Left kidney (tissue), 2 donors: ENCODE measurements around the gene RAPGEF6. TPM values are rescaled to one million over a fixed set of nuclear protein-coding genes. Genes with fewer than 3 reads are reported as not detected.
"Not testable (repeated sequence)": the region's sequence is repeated elsewhere in the genome, so short reads cannot be mapped to it uniquely, and the experiment has no call there.

Experiments used
- DNase-seq: peaks from one replicate; pipeline ENCODE4 v3.0.0-alpha.2; 2013
- polyA plus RNA-seq: library from polyadenylated mRNA; unstranded; fragments of 120-200 nt; gene quantifications from one replicate; pipeline ENCODE4 v1.2.1, GENCODE V29; 2013; ENCODE audit not compliant: insufficient read length

The RAPGEF6 gene
- polyA plus RNA-seq, 1 donor = 17.3 TPM

DNA sequence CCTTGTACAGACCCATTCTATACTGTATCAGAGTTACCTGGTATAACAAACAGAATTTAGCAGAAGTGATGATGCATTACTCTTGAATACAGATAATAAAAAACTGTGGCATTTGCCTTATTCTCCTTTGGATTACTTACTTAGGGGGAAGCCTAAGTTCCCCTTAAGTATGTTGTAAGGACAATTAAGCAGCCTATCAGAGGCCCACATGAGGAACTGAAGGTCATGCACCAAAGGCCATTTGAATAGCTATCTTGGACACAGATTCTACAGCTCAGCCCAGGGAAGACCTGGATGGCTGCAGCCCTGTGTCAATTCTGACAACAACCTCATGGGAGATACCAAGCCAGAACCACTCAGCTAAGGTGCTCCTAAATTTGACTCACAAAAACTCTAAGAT lies 125.2 kb downstream of the RAPGEF6 start:
- no peak for DNase-seq

DNA sequence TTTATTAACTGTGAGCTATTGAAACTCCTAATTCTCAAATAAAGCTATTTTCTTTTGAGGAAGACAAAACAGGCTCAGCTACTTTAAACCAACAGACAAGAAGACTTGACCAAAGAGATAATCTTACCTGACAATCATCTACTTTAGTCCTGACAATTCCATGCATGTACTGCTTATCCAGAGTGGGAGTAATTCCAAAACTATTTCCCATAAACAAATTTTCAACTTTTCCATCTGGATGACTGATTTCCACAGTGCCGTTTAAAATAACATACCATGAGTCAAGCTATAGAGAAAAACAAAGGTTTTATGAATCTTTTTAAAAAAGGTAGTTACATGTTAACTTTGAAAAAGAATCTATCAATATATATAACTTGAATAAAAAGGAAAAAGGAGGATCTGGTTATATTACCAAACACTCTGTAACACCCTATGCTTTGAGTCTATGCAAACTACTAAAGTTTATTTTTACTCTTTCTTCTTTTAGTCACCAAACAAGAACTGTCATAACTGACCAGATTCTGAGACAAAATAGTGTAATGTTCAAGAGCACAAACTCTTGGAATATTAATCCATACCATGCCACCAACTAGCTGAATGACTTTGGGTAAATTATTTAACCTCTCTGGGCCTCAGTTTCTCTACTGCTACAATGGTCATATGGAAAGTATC lies 129.7 kb downstream of the RAPGEF6 start:
- no peak for DNase-seq

DNA sequence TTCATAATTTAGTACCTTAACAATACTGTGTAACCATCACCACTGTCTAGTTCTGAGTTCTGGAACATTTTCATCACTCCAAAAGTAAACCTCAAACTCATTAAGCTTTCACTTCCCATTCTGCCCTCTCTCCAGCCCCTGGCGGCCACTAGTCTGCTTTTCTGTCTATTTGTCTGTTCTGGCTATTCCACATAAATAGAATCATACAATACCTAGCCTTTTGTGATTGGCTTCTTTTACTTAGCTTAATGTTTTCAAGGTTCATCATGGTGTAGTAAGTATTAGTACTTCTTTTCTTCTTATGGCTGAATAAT lies 138.7 kb downstream of the RAPGEF6 start:
- DNase-seq = no peak

DNA sequence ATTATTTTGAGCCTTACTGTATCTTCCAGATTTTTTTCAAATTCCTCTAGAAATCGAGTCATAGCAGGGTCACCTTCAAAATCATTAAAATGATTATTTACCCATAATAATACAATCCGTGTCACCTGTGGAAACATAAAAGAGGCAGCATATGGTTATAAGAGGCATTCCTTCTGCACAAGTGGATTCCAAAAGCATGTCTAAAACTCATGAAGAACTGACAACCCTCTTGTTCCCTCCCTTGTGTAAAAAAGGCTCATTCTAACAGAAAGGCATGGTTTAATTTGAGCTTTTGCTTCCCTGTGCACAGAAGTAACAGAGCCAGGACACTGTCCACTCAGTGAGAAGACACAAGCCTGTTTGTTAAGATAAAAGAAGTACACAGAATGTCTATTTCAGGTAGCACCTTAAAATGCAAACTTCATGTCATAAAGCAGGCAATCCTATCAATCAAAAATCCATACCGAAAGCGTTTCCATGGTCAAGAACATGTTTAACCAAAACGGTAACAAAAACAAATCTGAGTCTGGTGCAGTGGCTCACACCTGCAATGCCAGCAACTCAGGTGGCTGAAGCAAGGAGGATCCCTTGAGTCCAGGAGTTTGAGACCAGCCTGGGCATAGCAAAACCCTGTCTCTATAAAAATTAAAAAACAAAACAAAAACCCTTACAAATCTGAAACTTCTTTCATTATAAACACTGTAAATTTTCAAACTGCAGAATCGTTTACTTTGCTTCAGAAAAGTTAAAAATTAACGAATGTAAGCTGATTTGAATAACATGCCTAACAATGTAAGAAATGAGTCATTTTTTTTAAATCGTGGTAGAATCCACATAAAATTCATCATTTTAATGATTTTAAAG lies 139.3 kb downstream of the RAPGEF6 start:
- no peak for DNase-seq

DNA sequence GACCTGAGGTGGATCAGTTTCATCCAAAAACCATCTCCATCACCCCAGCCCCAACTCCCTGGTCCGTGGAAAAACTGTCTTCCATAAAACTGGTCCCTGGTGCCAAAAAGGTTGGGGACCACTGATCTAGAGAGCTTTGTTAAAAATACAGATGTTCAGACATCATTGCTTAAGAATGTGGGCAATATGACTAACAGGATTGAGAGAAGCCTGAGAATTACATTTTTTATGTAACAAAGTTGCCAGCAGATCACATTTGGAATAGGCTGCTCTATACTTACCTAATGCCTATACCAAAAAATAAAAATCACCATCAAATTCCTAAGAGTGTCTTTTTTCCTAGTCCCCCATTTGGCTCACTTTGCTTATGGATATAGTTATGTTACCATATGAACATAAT lies 143.3 kb downstream of the RAPGEF6 start:
- DNase-seq = no peak

DNA sequence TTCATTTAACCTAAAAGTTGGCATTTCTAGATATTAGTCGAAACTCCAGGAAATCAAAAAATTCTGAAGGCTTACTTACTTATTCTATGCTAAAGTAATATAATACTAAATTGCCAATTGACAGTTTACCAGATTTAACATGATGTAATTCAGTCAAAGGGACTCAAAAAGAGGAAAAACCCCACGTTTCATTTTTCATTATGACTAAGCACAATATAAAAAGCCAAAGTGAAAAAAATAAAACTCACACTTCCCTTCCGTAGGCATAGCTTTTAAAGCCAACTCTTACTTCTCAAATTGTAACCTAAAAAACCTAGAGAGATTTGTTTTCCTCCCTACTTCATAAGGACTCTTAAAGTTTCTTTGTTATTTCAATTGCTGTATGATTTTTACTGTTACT lies 146.6 kb downstream of the RAPGEF6 start:
- DNase-seq = no peak

DNA sequence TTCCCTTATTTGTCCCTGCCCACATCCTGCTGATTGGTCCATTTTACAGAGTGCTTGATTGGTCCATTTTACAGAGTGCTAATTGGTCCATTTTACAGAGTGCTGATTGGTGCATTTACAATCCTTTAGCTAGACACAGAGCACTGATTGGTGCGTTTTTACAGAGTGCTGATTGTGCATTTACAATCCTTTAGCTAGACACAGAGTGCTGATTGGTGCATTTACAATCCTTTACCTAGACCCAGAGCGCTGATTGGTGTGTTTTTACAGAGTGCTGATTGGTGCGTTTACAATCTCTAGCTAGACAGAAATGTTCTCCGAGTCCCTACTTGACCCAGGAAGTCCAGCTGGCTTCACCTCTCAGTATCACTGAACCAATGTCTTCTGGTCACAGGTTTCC lies 147.7 kb downstream of the RAPGEF6 start:
- not testable (repeated sequence) for DNase-seq

DNA sequence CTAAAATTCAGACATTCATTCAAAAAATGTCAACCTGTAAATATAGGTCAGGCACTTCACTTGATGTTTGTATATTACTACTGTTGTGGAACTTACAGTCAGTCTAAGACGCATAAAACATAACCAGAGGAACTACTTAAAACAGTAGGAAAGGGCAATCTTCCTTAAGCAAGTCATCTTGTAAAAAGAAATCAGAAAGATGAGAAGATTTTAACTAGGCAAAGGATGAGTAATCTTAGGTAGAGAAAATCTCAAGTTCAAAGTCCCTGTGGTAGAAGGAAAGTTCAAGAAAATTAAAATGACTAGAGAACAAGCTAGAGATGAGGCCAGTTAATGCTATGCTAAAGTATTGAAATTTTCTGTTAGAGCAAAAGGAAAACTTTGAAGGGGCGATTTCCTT lies 152.4 kb downstream of the RAPGEF6 start:
- no peak for DNase-seq

DNA sequence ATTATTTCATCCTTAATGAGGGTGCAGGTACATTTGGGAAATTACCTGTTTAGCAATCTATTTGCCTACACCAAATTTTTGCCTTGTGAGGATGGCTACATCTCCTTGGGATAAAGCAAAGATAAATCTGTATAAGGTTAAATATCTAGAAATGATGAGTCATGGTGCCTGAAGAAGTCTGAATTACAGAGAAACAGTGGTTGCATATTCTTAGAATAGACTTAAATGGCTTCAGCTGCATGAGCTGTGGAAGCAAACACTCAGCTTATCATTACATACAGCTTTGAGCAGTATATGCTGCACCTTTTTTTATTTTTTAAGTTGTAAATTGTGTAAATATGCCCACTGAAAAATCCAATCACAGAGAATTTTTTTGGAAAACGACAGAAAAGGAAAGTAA lies 153.5 kb downstream of the RAPGEF6 start:
- no peak for DNase-seq

DNA sequence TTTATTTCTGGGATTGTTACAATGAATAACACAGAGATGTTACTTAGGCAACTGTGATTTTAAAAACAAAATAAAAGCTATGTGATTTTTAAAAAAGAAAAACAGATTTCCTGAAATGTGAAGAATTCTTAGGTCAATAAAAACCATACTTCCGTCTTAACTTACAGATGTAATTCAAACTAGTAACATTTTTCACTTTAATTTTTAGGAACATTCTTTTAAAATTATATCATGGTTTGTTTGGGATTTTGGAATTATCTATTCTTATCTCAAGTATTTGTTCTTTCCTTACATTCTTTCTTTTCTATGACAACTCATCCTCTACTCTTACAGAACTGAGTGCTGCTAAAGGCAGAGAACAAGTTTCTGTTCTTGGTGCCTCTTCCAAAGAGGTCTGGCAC lies 159.5 kb downstream of the RAPGEF6 start:
- DNase-seq = no peak

DNA sequence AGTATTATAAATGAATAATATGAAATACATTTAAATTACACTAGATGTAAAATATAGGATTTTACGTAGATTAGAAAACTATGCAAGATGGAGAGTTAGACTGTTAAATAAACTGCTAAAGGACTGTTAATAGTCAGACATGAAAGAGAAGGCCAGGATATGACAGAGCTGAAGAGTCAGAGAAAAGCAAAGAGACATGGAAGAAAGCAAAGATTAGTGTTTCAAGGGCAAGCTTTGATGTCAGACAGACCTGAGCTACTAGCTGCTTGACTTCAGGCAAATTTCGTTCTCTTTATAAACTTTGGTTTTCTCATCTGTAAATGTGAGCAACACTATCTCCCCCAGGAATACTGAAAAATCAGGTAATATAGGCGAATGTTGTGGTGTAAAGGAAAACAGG lies 161.3 kb downstream of the RAPGEF6 start:
- no peak for DNase-seq

DNA sequence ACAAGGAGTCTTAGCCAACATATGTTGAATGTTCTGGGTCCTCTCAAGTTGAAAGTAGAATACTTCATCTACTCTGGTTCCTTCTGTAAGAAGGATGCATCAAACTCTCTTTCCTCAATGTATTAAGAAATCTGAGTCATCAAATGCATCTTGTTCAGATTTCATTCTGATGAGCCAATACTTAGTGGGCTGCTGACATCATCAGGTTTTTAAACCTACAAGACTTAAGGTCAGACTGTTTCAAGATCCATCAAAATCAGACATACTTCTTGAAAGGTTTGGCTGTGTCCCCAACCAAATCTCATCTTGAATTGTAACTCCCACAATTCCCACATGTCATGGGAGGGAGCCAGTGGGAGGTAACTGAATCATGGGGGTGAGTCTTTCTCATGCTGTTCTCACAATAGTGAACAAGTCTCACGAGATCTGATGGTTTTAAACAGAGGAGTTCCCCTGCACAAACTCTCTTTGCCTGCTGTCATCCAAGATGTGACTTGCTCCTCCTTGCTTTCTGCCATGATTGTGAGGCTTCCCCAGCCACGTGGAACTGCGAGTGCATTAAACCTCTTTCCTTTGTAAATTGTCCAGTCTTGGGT lies 168.8 kb downstream of the RAPGEF6 start:
- DNase-seq = no peak

DNA sequence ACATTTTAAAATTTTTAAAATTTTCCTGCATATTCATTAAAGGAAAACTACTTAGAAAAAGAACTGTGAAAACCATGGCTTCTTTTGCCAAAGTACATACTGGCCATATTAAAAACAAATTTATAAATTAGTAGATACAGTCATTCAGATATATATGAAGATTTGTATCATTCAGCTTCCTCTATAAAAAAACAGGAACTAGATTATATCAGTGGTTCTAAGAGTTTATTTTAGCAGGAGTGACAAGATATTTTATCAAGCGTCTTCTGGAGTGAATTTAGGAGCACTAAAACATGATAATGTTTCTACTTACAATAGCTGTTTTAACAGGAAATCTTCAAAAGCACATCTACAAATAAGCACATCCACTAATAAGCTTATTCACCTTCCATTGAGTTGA lies 171.4 kb downstream of the RAPGEF6 start:
- no peak for DNase-seq

DNA sequence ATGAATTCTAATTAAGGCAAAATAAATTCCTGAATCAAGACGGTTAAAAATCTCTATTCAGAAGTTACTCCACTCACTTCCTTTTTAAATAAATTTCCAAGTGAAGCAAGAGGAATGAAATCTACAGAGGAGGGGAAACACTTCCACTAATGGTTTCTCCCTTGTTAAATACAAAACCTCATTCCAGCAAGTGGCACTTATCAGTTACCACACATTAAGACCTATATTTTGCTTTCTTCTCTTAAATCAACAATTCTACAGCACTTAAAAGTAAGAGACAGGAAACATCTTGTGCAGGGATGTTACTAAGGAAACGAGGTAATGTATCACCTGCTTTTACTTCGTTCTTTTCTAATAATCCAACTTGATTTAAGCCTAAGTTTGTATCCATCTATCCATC lies 172.6 kb downstream of the RAPGEF6 start:
- DNase-seq = no peak

DNA sequence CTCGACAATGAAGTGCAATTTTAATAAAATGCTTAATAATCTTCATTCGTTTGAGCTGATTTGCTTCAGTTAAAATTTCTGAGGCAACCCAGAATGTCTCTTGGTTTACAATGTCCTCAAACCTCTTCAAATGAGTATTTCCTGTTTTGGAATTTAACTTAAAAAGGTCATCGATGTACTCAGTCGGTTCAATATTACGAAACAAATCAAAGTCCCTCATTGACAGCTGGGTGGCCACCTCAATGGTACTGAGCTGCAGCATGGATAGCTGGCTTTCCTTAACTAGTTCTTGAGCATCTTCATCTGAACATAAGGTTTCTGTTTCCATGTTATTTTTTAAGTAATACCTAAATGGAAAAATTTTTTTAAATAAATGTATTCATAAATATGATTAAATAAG lies 173.3 kb downstream of the RAPGEF6 start:
- no peak for DNase-seq

DNA sequence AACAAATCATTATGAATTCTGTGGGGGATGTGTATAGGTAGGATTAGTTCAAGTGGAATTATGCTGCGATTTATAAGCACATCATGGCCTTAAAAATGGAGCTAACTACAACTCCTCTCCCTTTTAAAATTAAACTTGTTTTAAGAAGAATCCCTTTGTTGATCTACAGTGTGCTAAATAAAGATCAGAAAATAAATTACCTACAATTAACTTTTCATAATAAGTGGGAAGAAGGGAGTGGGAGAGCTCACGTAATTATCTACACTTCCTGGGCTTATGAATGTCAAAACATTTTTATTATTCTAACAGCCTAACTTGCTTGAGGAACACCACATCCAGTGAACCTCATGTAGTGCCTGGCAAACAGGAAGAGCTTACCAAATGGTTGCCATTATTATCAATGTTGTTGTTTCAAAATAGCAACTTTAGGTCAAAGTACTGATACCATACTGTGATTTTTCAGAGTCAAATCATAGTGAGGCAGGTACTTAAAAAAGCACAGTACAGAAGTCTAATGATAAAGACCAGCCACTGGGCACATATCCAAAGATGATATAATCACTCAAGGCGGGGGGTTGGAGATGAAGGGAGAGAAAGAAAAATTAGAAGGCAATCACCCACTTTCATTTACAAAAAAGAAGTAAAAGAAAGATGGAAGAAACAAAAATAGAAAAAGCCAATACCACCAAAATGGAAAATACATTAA lies 174.0 kb downstream of the RAPGEF6 start:
- DNase-seq = no peak

DNA sequence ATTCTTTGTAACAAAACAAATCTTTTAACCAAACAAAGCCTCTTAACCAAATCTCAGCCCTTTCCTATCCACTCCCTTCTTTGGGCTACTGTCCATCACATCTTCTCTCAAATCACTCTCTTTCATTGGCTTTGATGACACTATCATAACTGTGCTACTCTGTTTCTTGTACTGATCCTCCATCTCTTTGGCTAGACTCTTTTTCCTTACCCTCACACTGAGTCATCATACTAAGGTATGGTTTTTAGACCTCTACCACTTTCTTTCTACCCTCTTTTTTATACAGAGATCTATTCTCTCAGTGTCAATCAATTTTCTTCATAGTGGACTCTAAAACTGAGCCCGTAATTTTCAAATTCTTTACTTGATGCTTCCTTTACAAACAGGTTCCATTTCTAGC lies 174.9 kb downstream of the RAPGEF6 start:
- DNase-seq = no peak

DNA sequence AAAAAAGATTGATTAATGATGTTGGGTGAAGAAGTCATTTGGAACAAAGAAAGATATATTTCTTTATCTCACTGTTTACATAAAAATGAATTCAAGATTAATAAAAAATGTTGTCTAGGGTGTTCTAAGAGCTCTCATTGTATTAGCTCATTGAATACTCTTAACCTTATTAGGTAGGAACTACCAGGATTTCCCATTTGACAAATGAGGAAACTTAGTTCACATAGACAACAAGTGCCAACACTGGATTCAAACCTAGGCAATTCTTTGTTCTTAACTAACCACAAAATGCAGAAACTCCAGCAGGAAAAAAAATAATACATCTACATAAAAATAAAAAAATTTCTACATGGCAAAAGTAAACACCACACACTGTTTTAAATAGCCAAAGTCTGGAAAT lies 175.8 kb downstream of the RAPGEF6 start:
- no peak for DNase-seq

DNA sequence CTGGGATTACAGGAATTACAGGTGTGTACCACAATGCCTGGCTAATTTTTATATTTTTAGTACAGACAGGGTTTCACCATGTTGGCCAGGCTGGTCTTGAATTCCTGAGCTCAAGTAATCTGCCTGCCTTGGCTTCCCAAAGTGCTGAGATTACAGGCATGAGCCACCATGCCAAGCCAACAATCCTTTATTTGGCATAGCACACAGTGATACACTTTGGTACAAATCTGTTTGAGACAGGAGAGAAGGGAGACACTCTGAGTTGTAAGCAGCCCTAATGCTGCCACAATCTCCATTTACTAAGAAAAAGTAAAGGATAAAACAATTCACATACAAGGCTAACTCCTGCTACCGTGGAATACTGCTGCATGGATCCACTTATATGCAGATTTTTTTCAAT lies 177.8 kb downstream of the RAPGEF6 start:
- no peak for DNase-seq

DNA sequence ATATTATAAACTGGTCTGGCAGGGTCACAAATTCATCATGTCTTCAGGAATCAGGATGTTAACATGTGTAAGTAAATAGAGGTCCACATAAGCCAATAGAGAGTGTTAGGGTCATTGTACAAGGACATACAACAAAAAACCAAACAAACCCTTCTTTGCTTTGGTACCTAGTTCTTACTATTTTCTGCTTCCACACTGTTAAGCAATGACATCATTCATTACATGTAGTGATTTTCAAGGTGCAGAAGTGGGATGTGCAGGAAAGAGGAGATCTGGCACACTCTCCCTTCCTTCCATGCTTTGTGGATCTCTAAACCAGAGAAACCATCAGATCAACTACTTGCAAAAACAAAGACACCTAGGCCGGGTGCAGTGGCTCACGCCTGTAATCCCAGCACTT lies 184.1 kb downstream of the RAPGEF6 start:
- no peak for DNase-seq

DNA sequence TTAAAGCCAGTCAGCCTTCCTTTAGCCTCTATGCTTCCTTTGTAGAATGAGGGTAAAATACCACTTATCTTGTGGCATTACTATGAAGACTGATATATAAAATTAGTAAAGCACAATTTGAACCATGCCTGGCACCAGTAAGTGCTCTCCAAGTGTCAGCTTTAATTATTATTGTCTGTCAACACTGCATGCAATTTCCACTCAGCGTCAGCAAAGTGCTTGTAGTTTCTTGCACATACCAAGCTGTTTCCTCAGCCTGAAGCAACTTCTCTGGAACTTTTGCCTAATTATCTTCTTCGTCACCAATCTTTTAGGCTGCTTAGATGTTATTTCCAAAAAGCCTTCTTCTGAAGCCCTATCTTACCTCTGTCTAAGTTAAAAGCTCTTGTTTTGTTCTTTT lies 193.8 kb downstream of the RAPGEF6 start:
- no peak for DNase-seq

DNA sequence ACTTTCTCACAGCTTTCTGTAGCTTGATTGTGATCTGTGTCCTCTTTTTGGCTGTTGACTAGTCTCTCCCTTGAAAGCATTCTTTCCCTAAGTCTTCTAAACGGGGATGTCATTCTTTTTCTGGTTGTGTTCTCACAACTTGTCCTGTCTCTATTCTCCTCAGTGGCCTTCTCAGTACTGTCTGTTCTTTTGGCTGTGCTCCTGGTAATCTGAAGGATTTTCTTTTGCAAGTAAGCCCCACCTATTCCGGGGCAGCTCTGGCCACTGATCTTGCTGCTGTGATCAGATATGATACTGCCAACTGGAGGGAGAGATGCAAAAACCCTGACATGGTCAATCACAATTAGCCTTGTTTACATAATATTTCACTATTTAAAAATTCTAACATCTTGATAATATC lies 198.9 kb downstream of the RAPGEF6 start:
- DNase-seq = no peak

DNA sequence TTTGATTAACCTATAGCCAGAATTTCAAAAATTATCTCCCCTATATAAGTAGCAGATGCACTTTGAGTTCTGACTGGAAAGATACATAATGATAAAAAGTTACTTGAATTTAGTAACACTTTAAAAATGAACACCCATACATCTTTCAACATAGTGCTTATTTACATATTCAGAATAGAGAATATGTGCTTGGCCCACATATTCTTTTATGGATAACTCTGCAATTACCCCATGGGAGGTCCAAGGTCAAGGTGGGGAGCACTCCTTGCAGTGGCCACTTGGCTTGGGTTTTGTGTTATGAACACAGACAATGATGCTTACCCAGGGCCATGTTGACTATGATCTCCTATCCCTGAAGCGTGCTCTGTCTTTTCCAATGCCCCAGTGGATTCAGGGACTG lies 201.9 kb downstream of the RAPGEF6 start:
- no peak for DNase-seq
